Skeletal muscle satellite cell (primary cell): ENCODE data around the gene NFASC.

Source experiments
- H3K27me3 ChIP-seq: 2 replicates; pipeline ENCODE4 v1.7.0; 2013; ENCODE audit warnings: low read length; ENCODE audit not compliant: control insufficient read depth, insufficient read depth
- H3K36me3 ChIP-seq: 2 replicates; pipeline ENCODE4 v1.7.0; 2013; ENCODE audit warnings: mild to moderate bottlenecking, control low read depth, low read length; ENCODE audit not compliant: insufficient read depth
- H3K4me1 ChIP-seq: 2 replicates; pipeline ENCODE4 v1.7.0; 2013; ENCODE audit warnings: low read length; ENCODE audit not compliant: control insufficient read depth, insufficient read depth
- H3K4me2 ChIP-seq: 2 replicates; pipeline ENCODE4 v1.7.0; 2013; ENCODE audit warnings: mild to moderate bottlenecking, low read length
- H3K4me3 ChIP-seq: 2 replicates; pipeline ENCODE4 v1.7.0; 2013; ENCODE audit warnings: low read length
- H3K9ac ChIP-seq: 2 replicates; pipeline ENCODE4 v1.7.0; 2013; ENCODE audit warnings: mild to moderate bottlenecking, low read depth, low read length, moderate library complexity
- H3K9me3 ChIP-seq: replicated peaks from 2 replicates; pipeline ENCODE4 v1.7.0; 2013; ENCODE audit warnings: mild to moderate bottlenecking, control low read depth, low read length

Gene NFASC

GRCh38 chr1:204859861-204860267 lies 10.8 kb upstream of the NFASC start:
- Histone ChIP-seq H3K36me3 (no peaks in the 10 kb centered on the region), H3K4me2 (no peak overlapping the region), H3K27me3 (no peaks in the 10 kb centered on the region), H3K4me3 (no peak overlapping the region), H3K9me3 (no peaks in the 10 kb centered on the region), H3K4me1 (no peaks in the 10 kb centered on the region), H3K9ac (no peak overlapping the region)

- H3K4me2 ChIP-seq, result no peak overlapping the region
- H3K27me3 ChIP-seq, result no peaks in the 10 kb centered on the region
Observed at GRCh38 chr1:204863024-204863423, 7.6 kb upstream of the NFASC start.

GRCh38 chr1:204863730-204864129 lies 6.9 kb upstream of the NFASC start:
- H3K27me3 ChIP-seq, result no peaks in the 10 kb centered on the region

More at GRCh38 chr1:204863024-204863423, 7.6 kb upstream of the NFASC start:
- Histone ChIP-seq H3K9me3 (no peaks in the 10 kb centered on the region), H3K4me1 (peaks cover 5% of the 10 kb centered on the region), H3K4me3 (no peak overlapping the region), H3K36me3 (no peaks in the 10 kb centered on the region), H3K9ac (no peak overlapping the region)

GRCh38 chr1:204866051-204866596 lies 4.5 kb upstream of the NFASC start:
- peaks cover 11% of the 10 kb centered on the region for H3K4me1 ChIP-seq
- H3K36me3 ChIP-seq, result no peaks in the 10 kb centered on the region
- H3K27me3 ChIP-seq, result no peaks in the 10 kb centered on the region
- H3K4me3 ChIP-seq, result no peak overlapping the region
- no peak overlapping the region for H3K4me2 ChIP-seq
- no peaks in the 10 kb centered on the region for H3K9me3 ChIP-seq
- no peak overlapping the region for H3K9ac ChIP-seq

More at GRCh38 chr1:204863730-204864129, 6.9 kb upstream of the NFASC start:
- Histone ChIP-seq H3K4me1 (peaks cover 11% of the 10 kb centered on the region), H3K9ac (no peak overlapping the region), H3K4me3 (no peak overlapping the region), H3K9me3 (no peaks in the 10 kb centered on the region), H3K4me2 (no peak overlapping the region), H3K36me3 (no peaks in the 10 kb centered on the region)

- no peak overlapping the region for H3K4me2 ChIP-seq
- H3K4me1 ChIP-seq, result peaks cover 16% of the 10 kb centered on the region
- no peaks in the 10 kb centered on the region for H3K9me3 ChIP-seq
- no peaks in the 10 kb centered on the region for H3K27me3 ChIP-seq
- no peak overlapping the region for H3K4me3 ChIP-seq
- H3K9ac ChIP-seq, result no peak overlapping the region
- H3K36me3 ChIP-seq, result no peaks in the 10 kb centered on the region
Observed at GRCh38 chr1:204867203-204867602, 3.5 kb upstream of the NFASC start.

- H3K36me3 ChIP-seq, result no peaks in the 10 kb centered on the region
- peaks cover 21% of the 10 kb centered on the region for H3K4me1 ChIP-seq
- H3K9ac ChIP-seq, result no peak overlapping the region
- H3K9me3 ChIP-seq, result no peaks in the 10 kb centered on the region
- no peak overlapping the region for H3K4me3 ChIP-seq
- no peaks in the 10 kb centered on the region for H3K27me3 ChIP-seq
- H3K4me2 ChIP-seq, result no peak overlapping the region
Observed at GRCh38 chr1:204867666-204868339, 2.9 kb upstream of the NFASC start.

GRCh38 chr1:204868340-204868700 lies 2.3 kb upstream of the NFASC start:
- H3K4me1 ChIP-seq, result peaks cover 21% of the 10 kb centered on the region
- no peak overlapping the region for H3K4me2 ChIP-seq
- H3K27me3 ChIP-seq, result no peaks in the 10 kb centered on the region
- H3K4me3 ChIP-seq, result no peak overlapping the region
- H3K9me3 ChIP-seq, result no peaks in the 10 kb centered on the region
- H3K36me3 ChIP-seq, result no peaks in the 10 kb centered on the region
- no peak overlapping the region for H3K9ac ChIP-seq

- H3K4me2 ChIP-seq, result no peak overlapping the region
- H3K27me3 ChIP-seq, result no peaks in the 10 kb centered on the region
- no peaks in the 10 kb centered on the region for H3K36me3 ChIP-seq
- peaks cover 21% of the 10 kb centered on the region for H3K4me1 ChIP-seq
- H3K9me3 ChIP-seq, result no peaks in the 10 kb centered on the region
- H3K4me3 ChIP-seq, result no peak overlapping the region
- no peak overlapping the region for H3K9ac ChIP-seq
Observed at GRCh38 chr1:204869097-204869496, 1.6 kb upstream of the NFASC start.

- H3K9ac ChIP-seq, result no peak overlapping the region
- peaks cover 21% of the 10 kb centered on the region for H3K4me1 ChIP-seq
- H3K4me3 ChIP-seq, result no peak overlapping the region
- no peaks in the 10 kb centered on the region for H3K9me3 ChIP-seq
- no peaks in the 10 kb centered on the region for H3K27me3 ChIP-seq
- H3K36me3 ChIP-seq, result no peaks in the 10 kb centered on the region
- no peak overlapping the region for H3K4me2 ChIP-seq
Observed at GRCh38 chr1:204871405-204872037, 859 bp downstream of the NFASC start.

GRCh38 chr1:204872262-204872881 lies 1.7 kb downstream of the NFASC start:
- Histone ChIP-seq H3K4me1 (peaks cover 21% of the 10 kb centered on the region), H3K27me3 (no peaks in the 10 kb centered on the region), H3K4me2 (no peak overlapping the region), H3K9ac (no peak overlapping the region), H3K36me3 (no peaks in the 10 kb centered on the region), H3K4me3 (no peak overlapping the region), H3K9me3 (no peaks in the 10 kb centered on the region)

- Histone ChIP-seq H3K4me2 (no peak overlapping the region), H3K9me3 (no peaks in the 10 kb centered on the region), H3K4me1 (peaks cover 14% of the 10 kb centered on the region), H3K36me3 (no peaks in the 10 kb centered on the region), H3K27me3 (no peaks in the 10 kb centered on the region), H3K4me3 (no peak overlapping the region), H3K9ac (no peak overlapping the region)
Observed at GRCh38 chr1:204873176-204873575, 2.5 kb downstream of the NFASC start.
